ENCODE data around the gene MYOM1.

GRCh38 chr18:3184275-3184963, 35.3 kb downstream of the MYOM1 start:
- TF ChIP-seq CTCF (IDR thresholded peaks at IDR 0.05) (no peak), POLR2A (IDR thresholded peaks at IDR 0.05) (no peak), POLR2AphosphoS5 (IDR thresholded peaks at IDR 0.05) (no peak)
